ENCODE results near the gene FAM193B.

FAM193B gene

DNA sequence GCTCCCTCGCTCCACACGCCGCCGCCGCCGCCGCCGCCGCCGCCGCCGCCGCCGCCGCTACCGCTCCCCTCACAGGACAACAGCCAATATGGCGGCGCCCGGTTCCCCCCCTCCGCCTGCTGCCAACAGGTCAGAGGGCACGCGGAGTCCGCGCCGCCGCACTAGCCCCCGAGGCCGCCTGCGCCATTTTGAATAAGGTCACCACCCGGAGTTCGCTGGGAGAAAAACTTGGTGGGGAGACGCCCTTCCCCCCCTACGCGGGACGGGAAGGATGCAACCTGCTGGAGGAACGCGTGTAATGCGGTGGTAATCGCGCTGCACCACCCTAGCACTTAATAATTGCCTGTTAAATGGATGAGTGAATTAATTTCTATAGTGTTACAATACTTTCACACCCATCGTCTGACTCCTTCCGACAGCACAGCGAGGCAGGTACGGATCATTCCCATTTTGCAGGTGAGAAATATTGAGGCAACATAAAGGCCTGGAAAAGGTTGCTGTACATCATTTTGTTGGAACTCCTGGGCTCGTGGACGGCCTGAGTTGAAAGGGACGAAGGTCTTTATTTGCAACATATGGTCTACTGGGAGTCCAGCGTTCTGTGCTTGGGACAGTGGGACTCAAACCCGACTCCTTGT lies at the start of gene FAM193B:
TSS of gene FAM193B (minus strand) at position 90 of the 638 bp plus-strand sequence. CDS start 105 bp downstream, outside the sequence.
- TF ChIP-seq POLR2A (IDR thresholded peaks at IDR 0.05; ENCODE audit: low read depth, low read length), result 0 out of 2 replicates have a peak, but pooled peaks have one; percentile 21
- DNase-seq (ENCODE audit: insufficient read length, low spot score) (peak; percentile 96), FAIRE-seq (no peak)

DNA sequence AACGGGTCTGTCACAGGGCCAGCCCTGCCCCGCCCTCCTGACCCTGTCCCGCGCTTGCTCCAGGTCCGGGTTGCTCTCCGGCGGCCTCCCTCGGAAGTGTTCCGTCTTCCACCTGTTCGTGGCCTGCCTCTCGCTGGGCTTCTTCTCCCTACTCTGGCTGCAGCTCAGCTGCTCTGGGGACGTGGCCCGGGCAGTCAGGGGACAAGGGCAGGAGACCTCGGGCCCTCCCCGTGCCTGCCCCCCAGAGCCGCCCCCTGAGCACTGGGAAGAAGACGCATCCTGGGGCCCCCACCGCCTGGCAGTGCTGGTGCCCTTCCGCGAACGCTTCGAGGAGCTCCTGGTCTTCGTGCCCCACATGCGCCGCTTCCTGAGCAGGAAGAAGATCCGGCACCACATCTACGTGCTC lies 49.8 kb upstream of the FAM193B start:
- FAIRE-seq (no peak), DNase-seq (ENCODE audit: insufficient read length, low spot score) (no peak)
- TF ChIP-seq POLR2A (IDR thresholded peaks at IDR 0.05; ENCODE audit: low read depth, low read length), result no peak

DNA sequence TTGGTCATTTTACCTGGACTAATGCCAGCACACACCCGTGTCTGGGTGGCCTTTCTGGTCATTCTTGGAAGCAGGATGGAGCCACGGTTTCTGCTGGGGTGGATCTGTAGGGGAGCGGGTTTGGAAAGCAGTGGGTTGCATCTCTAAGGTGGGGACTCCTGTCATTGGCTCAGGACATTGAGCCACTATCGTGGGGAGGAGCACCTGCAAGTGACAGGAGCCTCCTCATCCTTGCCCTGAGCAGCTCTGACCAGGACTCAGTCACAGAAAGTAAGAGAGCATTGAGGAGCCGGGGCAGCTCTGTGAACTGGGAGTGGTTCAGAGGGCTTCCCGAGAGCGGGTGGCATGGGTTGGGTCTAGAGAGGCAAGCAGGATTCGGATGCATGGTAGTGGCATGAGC lies 49.3 kb upstream of the FAM193B start:
- TF ChIP-seq POLR2A (IDR thresholded peaks at IDR 0.05; ENCODE audit: low read depth, low read length), result no peak
- DNase-seq (ENCODE audit: insufficient read length, low spot score) (no peak), FAIRE-seq (no peak)

DNA sequence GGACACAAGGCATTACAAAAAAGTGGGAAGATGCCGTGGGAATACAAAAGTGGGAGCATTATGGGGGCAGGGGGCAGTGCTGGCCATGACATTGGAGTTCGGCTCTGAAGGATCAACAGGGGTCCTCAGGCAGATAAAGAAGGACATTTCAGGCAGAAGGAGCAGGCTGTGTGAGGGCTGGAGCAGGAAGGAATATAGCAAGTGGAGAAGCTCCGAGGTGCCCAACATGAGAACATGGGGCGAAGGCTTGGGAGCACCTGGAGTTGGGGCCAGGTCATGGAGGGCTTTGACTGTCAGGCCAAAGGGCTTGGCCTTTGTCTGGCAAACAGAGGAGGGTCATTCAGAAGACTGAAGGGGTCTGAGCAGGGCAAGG lies 48.1 kb upstream of the FAM193B start:
- TF ChIP-seq POLR2A (IDR thresholded peaks at IDR 0.05; ENCODE audit: low read depth, low read length), result no peak
- no peak for DNase-seq (ENCODE audit: insufficient read length, low spot score)
- FAIRE-seq, result no peak

DNA sequence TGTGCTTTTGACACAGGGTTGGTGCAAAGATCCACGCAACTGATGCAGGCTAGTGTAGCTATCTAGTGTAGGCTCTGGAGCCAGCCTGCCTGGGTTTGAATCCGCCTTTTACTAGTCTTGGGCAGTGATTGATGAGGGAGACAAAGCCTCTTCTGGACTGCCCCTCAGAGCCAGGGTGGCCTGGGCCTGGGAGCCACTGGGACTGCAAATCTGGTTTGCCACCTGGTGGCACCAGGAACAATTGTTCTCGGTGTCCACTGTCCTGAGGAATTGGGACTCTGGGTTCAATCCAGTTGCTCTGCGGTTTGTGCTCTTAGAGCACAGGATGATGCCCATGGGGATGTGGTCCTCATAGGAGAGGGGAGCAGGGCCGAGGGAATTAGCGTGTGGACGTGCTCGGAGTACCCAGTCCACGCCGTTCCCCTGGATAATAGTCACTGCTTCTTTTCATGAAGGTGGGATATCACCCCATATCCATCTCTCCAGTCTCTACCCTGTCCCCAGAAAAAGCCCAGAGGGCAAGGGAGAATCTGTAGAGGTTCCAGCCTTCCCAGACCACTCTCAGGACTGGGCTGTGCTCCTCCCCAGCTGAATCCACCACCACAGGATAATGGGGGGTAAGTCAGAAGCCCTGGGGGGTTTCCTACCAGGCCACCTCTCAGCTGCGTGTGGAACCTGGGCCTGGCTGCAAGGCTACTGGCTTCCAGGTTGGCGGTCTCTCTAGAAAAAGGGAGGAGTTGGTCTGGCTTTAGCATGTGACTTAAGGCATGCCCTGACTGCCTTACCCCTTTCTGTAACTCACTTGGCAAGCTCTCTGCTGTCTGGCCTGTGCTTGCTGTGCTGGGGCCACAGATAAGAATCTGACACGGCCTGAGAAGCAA lies 47.5 kb upstream of the FAM193B start:
- FAIRE-seq (no peak), DNase-seq (ENCODE audit: insufficient read length, low spot score) (no peak)
- TF ChIP-seq POLR2A (IDR thresholded peaks at IDR 0.05; ENCODE audit: low read depth, low read length), result no peak

DNA sequence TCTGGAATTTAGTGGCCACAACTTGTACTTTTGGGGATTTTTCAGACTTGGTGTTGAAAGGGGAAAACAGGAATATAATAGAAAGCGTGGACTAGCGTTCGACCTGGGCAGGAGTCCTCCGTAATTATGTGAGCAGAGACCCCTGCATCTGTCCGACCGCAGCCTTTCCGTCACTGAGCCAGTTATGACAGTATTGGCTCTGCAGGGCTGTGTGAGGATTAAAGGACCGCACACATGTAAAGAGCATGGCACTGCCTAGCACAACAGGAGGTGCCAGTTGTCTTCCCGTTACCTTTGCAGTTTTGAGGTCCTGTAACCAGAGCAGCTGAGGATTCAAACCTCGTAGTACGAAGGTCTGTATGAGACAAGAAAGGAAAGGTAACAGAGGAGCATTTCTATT lies 46.8 kb upstream of the FAM193B start:
- no peak for DNase-seq (ENCODE audit: insufficient read length, low spot score)
- no peak for FAIRE-seq
- TF ChIP-seq POLR2A (IDR thresholded peaks at IDR 0.05; ENCODE audit: low read depth, low read length), result no peak

DNA sequence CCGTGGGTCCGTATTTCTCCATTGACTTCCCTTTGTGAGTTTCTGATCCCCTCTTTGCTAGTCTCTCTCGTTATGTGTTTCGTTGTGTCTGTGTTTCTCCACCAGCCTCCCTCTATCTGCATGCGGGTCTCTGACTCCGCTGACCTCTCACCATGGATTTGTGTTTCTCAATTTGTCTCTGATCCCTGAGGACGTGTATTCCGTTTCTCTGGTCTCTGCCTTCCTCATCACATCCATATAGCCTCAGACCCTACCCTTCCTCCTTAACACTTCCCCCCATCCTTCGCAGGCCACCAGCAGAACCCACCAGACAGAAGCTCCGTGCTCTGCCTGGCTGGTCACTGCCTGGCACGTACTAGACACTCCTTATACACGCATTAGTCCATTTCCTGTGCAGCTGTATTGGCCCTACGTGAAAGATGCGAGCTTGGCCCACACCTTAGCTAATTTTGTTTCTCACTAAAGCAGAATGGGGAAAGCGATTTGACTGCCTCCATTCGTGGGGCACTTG lies 46.2 kb upstream of the FAM193B start:
- no peak for TF ChIP-seq POLR2A (IDR thresholded peaks at IDR 0.05; ENCODE audit: low read depth, low read length)
- DNase-seq (ENCODE audit: insufficient read length, low spot score) (no peak), FAIRE-seq (no peak)

DNA sequence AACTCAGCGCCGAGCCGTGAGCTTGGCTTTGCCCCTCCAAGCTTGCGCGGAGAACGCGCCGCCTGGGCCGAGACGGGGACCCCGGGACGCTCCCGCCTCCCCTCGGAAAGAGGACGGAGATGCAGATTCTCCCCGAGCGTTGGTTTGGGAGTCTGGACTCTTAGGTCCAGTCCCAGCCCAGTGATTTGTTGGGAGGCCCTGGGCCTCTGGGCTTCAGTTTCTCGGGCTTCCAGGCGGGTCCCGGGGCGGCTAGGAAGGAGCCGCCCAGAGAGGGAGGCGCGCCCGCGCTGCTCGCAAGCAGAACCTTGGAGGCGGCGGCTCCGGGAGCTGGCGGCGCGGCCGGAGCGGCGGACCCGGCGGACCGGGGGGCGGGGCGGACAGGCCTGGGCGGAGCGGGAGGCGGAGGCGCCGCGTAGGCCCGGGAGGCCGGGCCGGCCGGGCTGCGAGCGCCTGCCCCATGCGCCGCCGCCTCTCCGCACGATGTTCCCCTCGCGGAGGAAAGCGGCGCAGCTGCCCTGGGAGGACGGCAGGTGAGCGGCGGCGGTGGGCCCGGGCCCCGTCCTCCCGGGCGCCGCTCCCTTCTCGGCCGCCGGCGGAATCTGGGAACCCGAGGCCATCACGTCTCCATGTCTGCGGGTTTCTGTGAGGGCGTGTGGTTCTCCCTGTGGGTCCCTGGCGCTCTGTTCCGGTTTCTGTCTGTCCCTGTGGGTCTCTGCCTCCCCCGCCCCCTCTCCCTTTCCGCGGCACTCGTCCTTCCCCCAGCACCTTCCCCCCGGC lies 45.6 kb upstream of the FAM193B start, which contains the start of gene B4GALT7:
TSS of gene B4GALT7 (plus strand) at position 402 of the 777 bp plus-strand sequence. CDS start at position 481, 79 bp downstream.
- DNase-seq (ENCODE audit: insufficient read length, low spot score) (peak; percentile 69), FAIRE-seq (no peak)
- peak; percentile 88 for TF ChIP-seq POLR2A (IDR thresholded peaks at IDR 0.05; ENCODE audit: low read depth, low read length)

DNA sequence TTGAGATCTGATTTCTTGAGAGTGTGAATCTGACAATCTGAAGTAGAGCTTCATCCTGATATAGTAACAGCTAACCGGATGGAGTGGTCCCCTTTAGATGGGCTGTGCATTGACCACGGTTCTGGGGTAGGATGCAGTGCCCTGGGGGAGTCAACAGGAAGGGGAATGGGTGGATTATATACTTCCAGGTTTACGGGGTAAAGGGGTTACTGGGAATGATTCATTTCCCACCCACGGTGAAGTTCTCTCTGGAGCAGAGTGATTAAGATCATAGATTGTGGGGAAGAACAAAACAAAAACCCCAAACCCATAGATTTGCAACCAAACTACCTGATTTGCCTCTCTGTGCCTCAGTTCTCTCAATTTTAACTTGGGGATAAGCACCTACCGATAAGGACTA lies 44.1 kb upstream of the FAM193B start:
- no peak for TF ChIP-seq POLR2A (IDR thresholded peaks at IDR 0.05; ENCODE audit: low read depth, low read length)
- no peak for FAIRE-seq
- no peak for DNase-seq (ENCODE audit: insufficient read length, low spot score)

DNA sequence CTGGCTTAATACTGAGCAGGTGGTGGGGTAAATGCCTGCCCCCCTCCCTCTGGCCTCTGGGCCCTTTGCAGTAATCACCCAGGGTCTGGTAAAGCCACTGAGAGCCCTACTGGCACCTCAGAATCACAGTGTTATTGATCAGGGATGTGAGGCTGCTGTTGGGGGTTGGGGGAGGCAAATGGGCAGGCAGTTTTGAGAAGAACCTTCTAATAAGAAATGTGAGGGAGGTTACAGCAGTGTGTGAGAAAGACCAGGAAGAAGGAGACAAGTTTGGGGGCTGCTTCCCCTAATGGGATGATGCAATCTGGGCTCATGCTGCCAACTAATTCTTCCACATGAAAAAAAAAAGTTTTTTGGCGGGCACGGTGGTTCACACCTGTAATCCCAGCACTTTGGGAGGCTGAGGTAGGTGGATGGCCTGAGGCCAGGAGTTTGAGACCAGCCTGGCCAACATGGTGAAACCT lies 42.4 kb upstream of the FAM193B start:
- FAIRE-seq (no peak), DNase-seq (ENCODE audit: insufficient read length, low spot score) (no peak)
- TF ChIP-seq POLR2A (IDR thresholded peaks at IDR 0.05; ENCODE audit: low read depth, low read length), result no peak

DNA sequence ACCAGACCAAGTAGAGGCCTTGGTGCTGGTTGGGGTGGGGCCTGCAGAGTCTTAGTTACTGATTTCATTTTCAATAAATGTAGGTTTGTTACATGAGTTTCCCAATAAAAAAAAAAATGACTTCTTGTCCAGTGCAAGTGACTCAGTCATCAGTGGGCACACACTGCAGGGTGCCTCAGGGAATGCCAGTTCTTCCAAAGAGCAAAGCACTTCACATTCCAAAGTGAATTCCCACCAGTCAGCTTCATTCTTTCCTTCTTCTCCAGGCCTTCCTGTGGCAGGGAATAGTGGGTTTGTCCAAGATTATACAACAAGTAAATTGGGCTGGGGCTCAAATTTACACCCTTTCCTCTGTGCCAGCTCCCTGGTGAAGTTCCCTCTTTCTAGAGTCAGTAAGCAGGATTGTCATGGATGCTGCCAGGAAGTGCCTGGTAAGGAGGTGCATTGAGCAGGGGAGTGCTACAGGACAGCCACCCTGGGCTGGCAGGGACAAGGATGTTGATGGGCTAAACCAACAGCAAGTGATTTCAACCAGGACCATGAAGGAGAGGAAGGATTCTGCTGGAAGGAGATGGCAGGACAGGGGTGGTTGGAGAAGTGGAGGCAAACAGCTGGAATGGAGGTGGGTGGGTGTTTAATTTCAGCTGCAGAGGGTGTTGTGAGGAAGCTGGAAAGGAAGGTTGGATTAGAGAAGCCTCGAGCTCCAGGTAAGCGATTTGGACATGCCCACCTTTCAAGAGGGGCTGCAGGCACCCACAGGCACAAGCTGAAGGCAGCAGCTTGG lies 41.8 kb upstream of the FAM193B start:
- no peak for TF ChIP-seq POLR2A (IDR thresholded peaks at IDR 0.05; ENCODE audit: low read depth, low read length)
- DNase-seq (ENCODE audit: insufficient read length, low spot score), result peak; percentile 60
- no peak for FAIRE-seq

DNA sequence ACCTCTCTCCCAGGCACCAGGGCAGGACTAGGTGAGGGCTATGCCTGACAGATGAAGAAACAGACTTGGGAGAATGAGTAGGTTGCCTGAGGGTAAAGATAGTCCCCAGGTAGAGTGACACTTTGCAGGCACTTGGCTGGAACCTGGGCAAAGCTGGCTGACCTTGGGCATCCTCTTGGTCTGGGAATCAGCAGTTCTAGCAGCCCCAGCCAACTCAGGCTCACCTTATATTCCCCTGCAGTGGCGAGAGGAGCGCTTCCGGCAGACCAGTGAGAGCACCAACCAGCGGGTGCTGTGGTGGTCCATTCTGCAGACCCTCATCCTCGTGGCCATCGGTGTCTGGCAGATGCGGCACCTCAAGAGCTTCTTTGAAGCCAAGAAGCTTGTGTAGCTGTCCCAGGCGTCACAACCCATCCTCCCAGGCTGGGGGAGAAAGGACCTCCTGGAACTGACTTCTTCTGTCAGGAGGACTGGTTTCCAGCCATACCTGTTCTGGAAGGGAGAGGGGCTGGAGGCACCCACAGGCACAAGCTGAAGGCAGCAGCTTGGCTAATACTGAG lies 40.7 kb upstream of the FAM193B start:
- DNase-seq (ENCODE audit: insufficient read length, low spot score) (no peak), FAIRE-seq (no peak)
- no peak for TF ChIP-seq POLR2A (IDR thresholded peaks at IDR 0.05; ENCODE audit: low read depth, low read length)

DNA sequence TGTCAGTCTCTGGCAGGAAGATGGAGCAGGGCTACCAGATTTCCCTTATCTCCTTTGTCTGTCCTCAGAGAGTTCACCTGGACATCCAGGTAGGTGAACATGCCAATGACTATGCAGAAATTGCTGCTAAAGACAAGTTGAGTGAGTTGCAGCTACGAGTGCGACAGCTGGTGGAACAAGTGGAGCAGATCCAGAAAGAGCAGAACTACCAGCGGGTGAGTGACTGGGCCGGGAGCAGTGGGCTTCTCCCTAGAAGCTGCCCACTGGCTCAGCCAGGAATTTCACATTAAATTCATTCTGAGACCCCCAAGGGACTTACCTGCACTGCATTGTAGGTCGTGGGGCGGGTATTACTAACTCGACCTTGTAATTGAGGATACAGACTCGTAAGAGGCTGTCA lies 39.7 kb upstream of the FAM193B start:
- no peak for TF ChIP-seq POLR2A (IDR thresholded peaks at IDR 0.05; ENCODE audit: low read depth, low read length)

More for the DNA sequence above, 39.7 kb upstream of the FAM193B start:
- DNase-seq (ENCODE audit: insufficient read length, low spot score) (no peak), FAIRE-seq (no peak)

All from H54 (cell line).